HepG2 (cell line): ENCODE data around the gene SPAG9. TPM values are rescaled to one million over a fixed set of nuclear protein-coding genes. Genes with fewer than 3 reads are reported as not detected.

Source experiments
- ATF1 ChIP-seq: IDR thresholded peaks from 2 replicates; pipeline ENCODE4 v1.6.1; 2016; ENCODE audit warnings: mild to moderate bottlenecking, control low read depth
- CEBPB ChIP-seq: IDR thresholded peaks from 2 replicates; pipeline ENCODE4 v1.6.1; 2011; ENCODE audit warnings: low read depth, low read length, improper control_type of control experiment, borderline replicate concordance
- KDM1A ChIP-seq: IDR thresholded peaks from 2 replicates; pipeline ENCODE4 v1.6.1; 2016; ENCODE audit warnings: missing compliant biosample characterization
- KDM2A ChIP-seq: sonication (generic); formaldehyde crosslinking; IDR thresholded peaks from 2 replicates; pipeline ENCODE4 v1.4.0; 2020; ENCODE audit warnings: low read depth, missing genetic modification reagents, borderline replicate concordance
- MAZ ChIP-seq, 2 experiments: sonication (generic) in 1 of 2; formaldehyde crosslinking in 1 of 2; IDR thresholded peaks; 2 replicates each; pipeline versions ENCODE4 v1.5.0 to v1.6.1; 2012 to 2020; ENCODE audit warnings: low read depth in 2 of 2, mild to moderate bottlenecking in 2 of 2, borderline replicate concordance in 1 of 2, improper control_type of control experiment in 1 of 2, low read length in 1 of 2, missing genetic modification reagents in 1 of 2, moderate library complexity in 1 of 2
- NCOA1 ChIP-seq: sonication (generic); formaldehyde crosslinking; IDR thresholded peaks from 2 replicates; pipeline ENCODE4 v1.9.0; 2021; ENCODE audit warnings: missing genetic modification reagents
- NCOR1 ChIP-seq: fragments of 200-600 bp; sonication (generic); IDR thresholded peaks from 2 replicates; pipeline ENCODE4 v1.7.0; 2017; ENCODE audit warnings: antibody characterized with exemption, low read length, borderline replicate concordance
- NFATC3 ChIP-seq: sonication (generic); formaldehyde crosslinking; IDR thresholded peaks from 2 replicates; pipeline ENCODE4 v1.5.1; 2020; ENCODE audit warnings: mild to moderate bottlenecking, missing genetic modification reagents
- NFKBIZ ChIP-seq: IDR thresholded peaks from 2 replicates; pipeline ENCODE4 v1.6.1; 2018; ENCODE audit warnings: missing genetic modification reagents, missing compliant biosample characterization
- PITX1 ChIP-seq: sonication (generic); formaldehyde crosslinking; IDR thresholded peaks from 2 replicates; pipeline ENCODE4 v1.5.1; 2020; ENCODE audit warnings: mild to moderate bottlenecking, missing genetic modification reagents
- PRMT3 ChIP-seq: sonication (generic); formaldehyde crosslinking; IDR thresholded peaks from 2 replicates; pipeline ENCODE4 v1.8.1; 2022; ENCODE audit warnings: low read depth, mild to moderate bottlenecking, moderate library complexity, missing genetic modification reagents, borderline replicate concordance
- RBM22 ChIP-seq: fragments of 200-400 bp; formaldehyde crosslinking; optimal IDR thresholded peaks from 2 replicates; pipeline ENCODE3; 2017; ENCODE audit warnings: mild to moderate bottlenecking, low read length, moderate library complexity
- SALL2 ChIP-seq: sonication (generic); formaldehyde crosslinking; IDR thresholded peaks from 2 replicates; pipeline ENCODE4 v1.8.1; 2023; ENCODE audit warnings: mild to moderate bottlenecking, missing genetic modification reagents, inconsistent platforms
- TAF1 ChIP-seq: sonication (generic); formaldehyde crosslinking; IDR thresholded peaks from 2 replicates; pipeline ENCODE4 v1.4.0; 2020; ENCODE audit warnings: missing genetic modification reagents
- TOE1 ChIP-seq: sonication (generic); formaldehyde crosslinking; IDR thresholded peaks from 2 replicates; pipeline ENCODE4 v1.4.0; 2020; ENCODE audit warnings: mild to moderate bottlenecking, missing genetic modification reagents
- ZNF253 ChIP-seq: sonication (generic); formaldehyde crosslinking; IDR thresholded peaks from 2 replicates; pipeline ENCODE4 v1.8.0; 2022; ENCODE audit warnings: mild to moderate bottlenecking, missing genetic modification reagents, borderline replicate concordance
- ZNF263 ChIP-seq: sonication (generic); formaldehyde crosslinking; IDR thresholded peaks from 2 replicates; pipeline ENCODE4 v1.4.0; 2020; ENCODE audit warnings: missing genetic modification reagents
- ZNF496 ChIP-seq: sonication (generic); formaldehyde crosslinking; IDR thresholded peaks from 2 replicates; pipeline ENCODE4 v1.8.1; 2023; ENCODE audit warnings: mild to moderate bottlenecking, moderate library complexity, missing genetic modification reagents; ENCODE audit not compliant: insufficient replicate concordance
- ZNF558 ChIP-seq: sonication (generic); formaldehyde crosslinking; IDR thresholded peaks from 2 replicates; pipeline ENCODE4 v1.9.0; 2022; ENCODE audit warnings: mild to moderate bottlenecking, missing genetic modification reagents, borderline replicate concordance
- ZNF703 ChIP-seq: sonication (generic); formaldehyde crosslinking; IDR thresholded peaks from 2 replicates; pipeline ENCODE4 v1.5.1; 2020; ENCODE audit warnings: missing genetic modification reagents, mild to moderate bottlenecking, moderate library complexity, borderline replicate concordance
- ZNF777 ChIP-seq: sonication (generic); formaldehyde crosslinking; IDR thresholded peaks from 2 replicates; pipeline ENCODE4 v1.4.0; 2020; ENCODE audit warnings: missing genetic modification reagents
- polyA plus RNA-seq, 8 experiments: library from polyadenylated mRNA; depleted of rRNA in 3 of 8; stranded (reverse) in 7 of 8; unstranded in 1 of 8; fragments of >200 nt; fragmentation: Illumina TruSeq in 4 of 8; extraction: Trizol in 4 of 8; gene quantifications; 2 replicates each; pipeline versions ENCODE4 v1.2.1 to v1.2.3, GENCODE V29; 2011 to 2016; ENCODE audit warnings: low read depth in 4 of 8, missing spikeins in 1 of 8, mixed read lengths in 1 of 8; ENCODE audit not compliant: insufficient read depth in 1 of 8
- total RNA-seq, 5 experiments: library from RNA; depleted of rRNA; stranded (reverse); fragments of >200 nt; fragmentation: Illumina TruSeq; extraction: Trizol; gene quantifications; 2 replicates each; pipeline ENCODE4 v1.2.3, GENCODE V29; 2016; ENCODE audit warnings: low read depth in 1 of 5
- TF ChIP-seq, protein P1 (sequence below): sonication (generic); formaldehyde crosslinking; IDR thresholded peaks from 2 replicates; pipeline ENCODE4 v1.4.0; 2020; ENCODE audit warnings: mild to moderate bottlenecking, missing genetic modification reagents
- TF ChIP-seq, protein P2 (sequence below): sonication (generic); formaldehyde crosslinking; IDR thresholded peaks from 2 replicates; pipeline ENCODE4 v1.5.0; 2020; ENCODE audit warnings: missing genetic modification reagents
- TF ChIP-seq, protein P3 (sequence below): IDR thresholded peaks from 2 replicates; pipeline ENCODE4 v1.6.1; 2016; ENCODE audit warnings: missing compliant biosample characterization, missing genetic modification reagents, borderline replicate concordance
- TF ChIP-seq, protein P4 (sequence below): sonication (generic); formaldehyde crosslinking; IDR thresholded peaks from 2 replicates; pipeline ENCODE4 v1.8.1; 2023; ENCODE audit warnings: missing genetic modification reagents, inconsistent platforms, borderline replicate concordance

The SPAG9 gene
- total and polyA plus RNA-seq, 2 of the 13 experiments (the other 11 are each of a cell fraction or from before 2014, with no cell fraction given): 43.2 to 78.6 TPM

DNA sequence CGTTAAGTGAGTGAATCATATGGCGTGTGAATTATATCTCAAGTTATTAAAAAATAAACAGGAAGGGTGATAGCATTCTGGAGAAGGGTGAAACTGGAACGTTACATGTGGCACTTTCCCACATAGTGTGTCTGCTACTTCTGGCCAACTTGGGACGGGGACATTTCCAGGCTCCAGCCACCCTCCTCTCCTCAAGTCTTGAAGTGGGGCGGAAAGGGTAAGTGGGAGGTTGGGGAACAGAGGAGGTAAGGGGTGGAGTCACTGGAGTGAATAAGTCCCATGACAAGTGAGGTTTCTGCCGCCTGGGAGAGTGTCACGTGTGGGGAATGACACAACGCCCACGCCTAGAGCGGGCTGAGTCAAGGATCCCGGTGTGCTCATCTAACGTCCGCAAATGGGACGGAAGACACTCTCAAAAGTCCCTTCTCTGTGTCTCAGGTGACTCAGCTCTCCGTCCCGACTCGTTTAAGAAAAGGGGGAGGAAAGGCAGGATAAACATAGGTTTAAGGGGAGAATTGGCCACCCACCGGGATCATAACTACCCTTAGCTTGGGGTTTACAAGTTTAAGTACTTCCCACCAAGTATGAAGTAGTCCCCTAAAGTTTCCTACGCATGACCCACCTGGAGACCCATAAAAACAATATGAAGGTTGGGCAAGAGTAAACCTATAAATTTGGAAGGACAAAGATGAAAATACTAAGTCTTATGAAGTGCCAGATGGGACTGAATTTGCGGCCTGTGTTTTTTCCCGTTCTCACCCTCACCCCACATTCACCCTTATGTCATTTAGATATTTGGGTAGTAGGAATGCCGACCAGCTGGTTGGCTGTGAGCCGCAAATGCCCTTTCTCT, 1.2 kb upstream of the SPAG9 start (continued):
- TF ChIP-seq ZNF496 (CRISPR knock-in tag) (no peak), NCOR1 (no peak), ZNF777 (no peak), TAF1 (CRISPR knock-in tag) (peak; percentile 51), ZNF263 (0 out of 2 replicates have a peak, but pooled peaks have one; percentile 46), SALL2 (CRISPR knock-in tag) (no peak), PITX1 (CRISPR knock-in tag) (0 out of 2 replicates have a peak, but pooled peaks have one; percentile 34), KDM2A (CRISPR knock-in tag) (peak; percentile 60), CEBPB (peak; percentile 76; the same call in 1 of the 2 replicates), RBM22 (no peak), NFKBIZ (CRISPR knock-in tag) (0 out of 2 replicates have a peak, but pooled peaks have one; percentile 40), TOE1 (CRISPR knock-in tag) (no peak), KDM1A (CRISPR knock-in tag) (no peak), MAZ (IDR thresholded peaks at IDR 0.05; ENCODE audit: borderline replicate concordance, low read depth, low read length) (no peak; the same call in 1 of the 2 replicates), MAZ (CRISPR knock-in tag; IDR thresholded peaks at IDR 0.05; ENCODE audit: low read depth) (0 out of 2 replicates have a peak, but pooled peaks have one; percentile 33), PRMT3 (CRISPR knock-in tag) (no peak), NFATC3 (no peak), ZNF703 (CRISPR knock-in tag) (no peak), NCOA1 (CRISPR knock-in tag) (no peak), ZNF558 (CRISPR knock-in tag) (no peak), ATF1 (CRISPR knock-in tag) (no peak), ZNF253 (CRISPR knock-in tag) (no peak)
- TF ChIP-seq, protein P1, sequence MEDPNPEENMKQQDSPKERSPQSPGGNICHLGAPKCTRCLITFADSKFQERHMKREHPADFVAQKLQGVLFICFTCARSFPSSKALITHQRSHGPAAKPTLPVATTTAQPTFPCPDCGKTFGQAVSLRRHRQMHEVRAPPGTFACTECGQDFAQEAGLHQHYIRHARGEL: no peak
- TF ChIP-seq, protein P2, sequence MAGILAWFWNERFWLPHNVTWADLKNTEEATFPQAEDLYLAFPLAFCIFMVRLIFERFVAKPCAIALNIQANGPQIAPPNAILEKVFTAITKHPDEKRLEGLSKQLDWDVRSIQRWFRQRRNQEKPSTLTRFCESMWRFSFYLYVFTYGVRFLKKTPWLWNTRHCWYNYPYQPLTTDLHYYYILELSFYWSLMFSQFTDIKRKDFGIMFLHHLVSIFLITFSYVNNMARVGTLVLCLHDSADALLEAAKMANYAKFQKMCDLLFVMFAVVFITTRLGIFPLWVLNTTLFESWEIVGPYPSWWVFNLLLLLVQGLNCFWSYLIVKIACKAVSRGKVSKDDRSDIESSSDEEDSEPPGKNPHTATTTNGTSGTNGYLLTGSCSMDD (CRISPR knock-in tag): no peak
- TF ChIP-seq, protein P3, sequence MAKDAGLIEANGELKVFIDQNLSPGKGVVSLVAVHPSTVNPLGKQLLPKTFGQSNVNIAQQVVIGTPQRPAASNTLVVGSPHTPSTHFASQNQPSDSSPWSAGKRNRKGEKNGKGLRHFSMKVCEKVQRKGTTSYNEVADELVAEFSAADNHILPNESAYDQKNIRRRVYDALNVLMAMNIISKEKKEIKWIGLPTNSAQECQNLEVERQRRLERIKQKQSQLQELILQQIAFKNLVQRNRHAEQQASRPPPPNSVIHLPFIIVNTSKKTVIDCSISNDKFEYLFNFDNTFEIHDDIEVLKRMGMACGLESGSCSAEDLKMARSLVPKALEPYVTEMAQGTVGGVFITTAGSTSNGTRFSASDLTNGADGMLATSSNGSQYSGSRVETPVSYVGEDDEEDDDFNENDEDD (CRISPR knock-in tag): peak; percentile 81; the same call in 1 of the 2 replicates
- TF ChIP-seq, protein P4, sequence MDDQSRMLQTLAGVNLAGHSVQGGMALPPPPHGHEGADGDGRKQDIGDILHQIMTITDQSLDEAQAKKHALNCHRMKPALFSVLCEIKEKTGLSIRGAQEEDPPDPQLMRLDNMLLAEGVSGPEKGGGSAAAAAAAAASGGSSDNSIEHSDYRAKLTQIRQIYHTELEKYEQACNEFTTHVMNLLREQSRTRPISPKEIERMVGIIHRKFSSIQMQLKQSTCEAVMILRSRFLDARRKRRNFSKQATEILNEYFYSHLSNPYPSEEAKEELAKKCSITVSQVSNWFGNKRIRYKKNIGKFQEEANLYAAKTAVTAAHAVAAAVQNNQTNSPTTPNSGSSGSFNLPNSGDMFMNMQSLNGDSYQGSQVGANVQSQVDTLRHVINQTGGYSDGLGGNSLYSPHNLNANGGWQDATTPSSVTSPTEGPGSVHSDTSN (CRISPR knock-in tag): no peak
